ENCODE data around the gene MYADML2.
"Not testable (repeated sequence)": the region's sequence is repeated elsewhere in the genome, so short reads cannot be mapped to it uniquely, and the experiment has no call there.

Gene MYADML2

DNA sequence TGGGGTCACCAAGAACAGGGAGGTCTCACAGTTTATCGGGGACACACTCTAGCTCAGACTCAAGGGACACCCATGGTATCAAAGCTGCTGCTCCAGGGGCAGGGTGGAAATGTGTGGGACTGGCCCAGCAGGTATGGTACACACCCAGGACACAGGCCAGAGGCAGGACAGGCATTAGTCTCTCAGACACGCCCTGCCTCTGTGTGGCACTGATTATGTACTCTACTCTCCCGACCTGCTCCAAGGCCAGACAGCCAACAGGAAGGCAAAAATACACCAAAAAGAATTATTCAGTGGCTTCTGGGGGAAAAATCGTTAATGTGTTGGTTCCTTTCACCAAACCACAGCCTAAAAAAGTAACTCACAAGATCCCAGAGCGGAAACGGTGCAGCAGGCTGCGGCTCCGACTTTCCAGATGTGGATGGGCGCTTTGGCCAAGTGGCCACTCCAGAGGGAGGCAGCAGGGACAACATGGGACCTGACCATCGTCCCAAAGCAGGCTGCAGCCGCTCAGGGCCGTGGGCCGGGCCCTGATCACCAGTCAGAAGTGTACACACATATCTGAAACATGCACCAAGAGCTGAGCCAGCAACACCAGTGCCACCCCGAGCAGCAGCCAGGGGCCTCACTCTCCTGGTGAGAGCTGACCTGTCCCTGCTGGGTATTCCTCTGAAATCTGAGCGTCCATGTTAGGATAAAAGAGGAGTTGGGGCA lies 28.0 kb downstream of the MYADML2 start:
- peaks cover 10% of the 10 kb centered on the region for H3K4me1 ChIP-seq (ENCODE audit: low read length)
- peaks cover 60% of the 10 kb centered on the region for H3K79me2 ChIP-seq (ENCODE audit: low read length)
- peaks cover 12% of the 10 kb centered on the region for H4K20me1 ChIP-seq (ENCODE audit: insufficient read depth, low read length)
- no peak overlapping the region for H3K27ac ChIP-seq (ENCODE audit: low read length)
- H3K27me3 ChIP-seq (ENCODE audit: low read depth, low read length) = no peaks in the 10 kb centered on the region
- H3K4me2 ChIP-seq (ENCODE audit: low read length) = no peak overlapping the region
- no peaks in the 10 kb centered on the region for H3K9me3 ChIP-seq (ENCODE audit: insufficient read depth, low read length)
- TF ChIP-seq, protein P1, sequence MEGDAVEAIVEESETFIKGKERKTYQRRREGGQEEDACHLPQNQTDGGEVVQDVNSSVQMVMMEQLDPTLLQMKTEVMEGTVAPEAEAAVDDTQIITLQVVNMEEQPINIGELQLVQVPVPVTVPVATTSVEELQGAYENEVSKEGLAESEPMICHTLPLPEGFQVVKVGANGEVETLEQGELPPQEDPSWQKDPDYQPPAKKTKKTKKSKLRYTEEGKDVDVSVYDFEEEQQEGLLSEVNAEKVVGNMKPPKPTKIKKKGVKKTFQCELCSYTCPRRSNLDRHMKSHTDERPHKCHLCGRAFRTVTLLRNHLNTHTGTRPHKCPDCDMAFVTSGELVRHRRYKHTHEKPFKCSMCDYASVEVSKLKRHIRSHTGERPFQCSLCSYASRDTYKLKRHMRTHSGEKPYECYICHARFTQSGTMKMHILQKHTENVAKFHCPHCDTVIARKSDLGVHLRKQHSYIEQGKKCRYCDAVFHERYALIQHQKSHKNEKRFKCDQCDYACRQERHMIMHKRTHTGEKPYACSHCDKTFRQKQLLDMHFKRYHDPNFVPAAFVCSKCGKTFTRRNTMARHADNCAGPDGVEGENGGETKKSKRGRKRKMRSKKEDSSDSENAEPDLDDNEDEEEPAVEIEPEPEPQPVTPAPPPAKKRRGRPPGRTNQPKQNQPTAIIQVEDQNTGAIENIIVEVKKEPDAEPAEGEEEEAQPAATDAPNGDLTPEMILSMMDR (IDR thresholded peaks at IDR 0.05; ENCODE audit: low read depth, low read length) = no peak
- H3K9ac ChIP-seq (ENCODE audit: low read length) = no peak overlapping the region
- peaks cover 21% of the 10 kb centered on the region for H3K36me3 ChIP-seq (replicated peaks; ENCODE audit: low read depth, low read length)
- H3K4me3 ChIP-seq (ENCODE audit: low read length) = no peak overlapping the region
- H2AFZ ChIP-seq (ENCODE audit: low read depth, low read length) = no peak overlapping the region

DNA sequence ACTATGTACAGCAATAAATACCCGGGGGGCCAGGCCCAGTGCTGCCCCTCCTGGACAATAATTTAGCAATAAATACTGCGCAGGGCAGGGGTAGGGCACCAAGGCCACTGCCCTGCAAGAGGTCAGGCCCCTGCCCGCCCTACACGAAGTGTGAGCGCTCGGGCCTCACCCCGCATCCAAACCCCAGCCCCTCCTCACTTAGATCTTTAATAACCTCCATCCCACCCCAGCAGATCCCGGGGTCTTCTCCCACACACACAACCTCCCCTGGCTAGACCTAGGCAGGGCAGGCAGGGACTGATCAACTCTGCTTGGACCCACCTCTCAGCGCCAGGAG lies 28.7 kb downstream of the MYADML2 start:
- not testable (repeated sequence) for H3K27ac ChIP-seq (ENCODE audit: low read length)
- H3K36me3 ChIP-seq (replicated peaks; ENCODE audit: low read depth, low read length) = peaks cover 21% of the 10 kb centered on the region

GRCh38 chr17:81917565-81918332 lies 29.3 kb downstream of the MYADML2 start, which contains the start of gene SIRT7:
SIRT7 (minus strand) TSS chr17:81918176; CDS start chr17:81918131, 45 bp downstream.
- peaks cover 10% of the 10 kb centered on the region for H3K4me1 ChIP-seq (ENCODE audit: low read length)
- no peak within 1 kb of the TSS for H3K27ac ChIP-seq (ENCODE audit: low read length)
- H3K4me3 ChIP-seq (ENCODE audit: low read length) = peak within 1 kb of the TSS; percentile 82
- H3K36me3 ChIP-seq (replicated peaks; ENCODE audit: low read depth, low read length) = peaks cover 21% of the 10 kb centered on the region
- peak within 1 kb of the TSS; percentile 99 for H3K4me2 ChIP-seq (ENCODE audit: low read length)
- TF ChIP-seq, protein P1 (IDR thresholded peaks at IDR 0.05; ENCODE audit: low read depth, low read length) = no peak
- TF ChIP-seq EZH2phosphoT487 (IDR thresholded peaks at IDR 0.05; ENCODE audit: low read depth) = no peak
- H4K20me1 ChIP-seq (ENCODE audit: insufficient read depth, low read length) = peaks cover 6% of the 10 kb centered on the region; the same call in 1 of the 2 replicates
- H3K27me3 ChIP-seq (ENCODE audit: low read depth, low read length) = no peaks in the 10 kb centered on the region
- H3K9ac ChIP-seq (ENCODE audit: low read length) = peak within 1 kb of the TSS; percentile 72
- H3K79me2 ChIP-seq (ENCODE audit: low read length) = peaks cover 49% of the 10 kb centered on the region
- no peaks in the 10 kb centered on the region for H3K9me3 ChIP-seq (ENCODE audit: insufficient read depth, low read length)
- H2AFZ ChIP-seq (ENCODE audit: low read depth, low read length) = no peak within 1 kb of the TSS

More for the DNA sequence above, 28.7 kb downstream of the MYADML2 start:
- Histone ChIP-seq H3K4me3 (ENCODE audit: low read length) (peak overlapping the region; percentile 82), H3K79me2 (ENCODE audit: low read length) (peaks cover 53% of the 10 kb centered on the region), H3K4me2 (ENCODE audit: low read length) (peak overlapping the region; percentile 71), H3K4me1 (ENCODE audit: low read length) (peaks cover 10% of the 10 kb centered on the region)
- not testable (repeated sequence) for H3K27me3 ChIP-seq (ENCODE audit: low read depth, low read length); H3K9me3 ChIP-seq (ENCODE audit: insufficient read depth, low read length); H3K9ac ChIP-seq (ENCODE audit: low read length); H2AFZ ChIP-seq (ENCODE audit: low read depth, low read length); H4K20me1 ChIP-seq (ENCODE audit: insufficient read depth, low read length)

DNA sequence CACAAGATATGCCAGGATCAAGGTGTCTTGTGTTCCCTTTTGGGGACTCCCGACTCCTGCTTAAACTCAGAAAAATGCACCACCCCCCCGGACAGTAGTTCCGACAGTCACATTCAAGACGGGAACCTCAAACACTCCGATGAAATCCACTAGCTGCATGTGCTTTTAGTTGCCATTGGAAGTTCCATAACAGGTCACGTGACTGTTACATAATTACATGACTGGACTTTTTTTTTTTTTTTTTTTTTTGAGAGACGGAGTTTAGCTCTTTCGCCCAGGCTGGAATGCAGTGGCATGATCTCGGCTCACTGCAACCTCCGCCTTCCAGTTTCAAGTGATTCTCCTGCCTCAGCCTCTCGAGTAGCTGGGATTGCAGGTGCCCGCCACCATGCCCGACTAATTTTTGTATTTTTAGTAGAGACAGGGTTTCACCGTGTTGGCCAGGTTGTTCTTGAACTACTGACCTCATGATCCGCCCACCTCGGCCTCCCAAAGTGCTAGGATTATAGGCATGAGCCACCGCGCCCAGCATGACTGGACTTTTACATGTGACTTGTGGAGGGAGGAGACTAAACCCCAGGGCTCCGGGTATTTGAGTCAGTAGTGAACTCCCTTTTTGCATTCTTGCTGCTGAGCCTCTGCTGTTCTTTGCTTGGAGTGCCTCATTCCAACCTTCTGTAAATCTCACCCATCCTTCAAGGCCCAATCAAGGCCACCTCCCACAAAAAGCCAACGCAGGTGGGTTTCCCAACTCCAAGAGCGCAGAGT lies 30.6 kb downstream of the MYADML2 start:
- Histone ChIP-seq H3K4me3 (ENCODE audit: low read length) (peak overlapping the region; percentile 82), H3K79me2 (ENCODE audit: low read length) (peaks cover 38% of the 10 kb centered on the region), H3K36me3 (replicated peaks; ENCODE audit: low read depth, low read length) (peaks cover 25% of the 10 kb centered on the region), H3K27me3 (ENCODE audit: low read depth, low read length) (no peaks in the 10 kb centered on the region), H3K27ac (ENCODE audit: low read length) (no peak overlapping the region), H3K9ac (ENCODE audit: low read length) (peak overlapping the region; percentile 72; the same call in 1 of the 2 replicates), H3K4me1 (ENCODE audit: low read length) (peaks cover 10% of the 10 kb centered on the region), H4K20me1 (ENCODE audit: insufficient read depth, low read length) (peaks cover 10% of the 10 kb centered on the region; the same call in 1 of the 2 replicates), H3K4me2 (ENCODE audit: low read length) (peak overlapping the region; percentile 99), H3K9me3 (ENCODE audit: insufficient read depth, low read length) (no peaks in the 10 kb centered on the region), H2AFZ (ENCODE audit: low read depth, low read length) (no peak overlapping the region)
- no peak for TF ChIP-seq EZH2phosphoT487 (IDR thresholded peaks at IDR 0.05; ENCODE audit: low read depth)
- TF ChIP-seq, protein P1 (IDR thresholded peaks at IDR 0.05; ENCODE audit: low read depth, low read length) = no peak
